ENCODE data around the gene KCNJ10.

KCNJ10 gene

GRCh38 chr1:159968901-159969300 is 101.1 kb downstream of the KCNJ10 start:
- TF ChIP-seq, protein P1, sequence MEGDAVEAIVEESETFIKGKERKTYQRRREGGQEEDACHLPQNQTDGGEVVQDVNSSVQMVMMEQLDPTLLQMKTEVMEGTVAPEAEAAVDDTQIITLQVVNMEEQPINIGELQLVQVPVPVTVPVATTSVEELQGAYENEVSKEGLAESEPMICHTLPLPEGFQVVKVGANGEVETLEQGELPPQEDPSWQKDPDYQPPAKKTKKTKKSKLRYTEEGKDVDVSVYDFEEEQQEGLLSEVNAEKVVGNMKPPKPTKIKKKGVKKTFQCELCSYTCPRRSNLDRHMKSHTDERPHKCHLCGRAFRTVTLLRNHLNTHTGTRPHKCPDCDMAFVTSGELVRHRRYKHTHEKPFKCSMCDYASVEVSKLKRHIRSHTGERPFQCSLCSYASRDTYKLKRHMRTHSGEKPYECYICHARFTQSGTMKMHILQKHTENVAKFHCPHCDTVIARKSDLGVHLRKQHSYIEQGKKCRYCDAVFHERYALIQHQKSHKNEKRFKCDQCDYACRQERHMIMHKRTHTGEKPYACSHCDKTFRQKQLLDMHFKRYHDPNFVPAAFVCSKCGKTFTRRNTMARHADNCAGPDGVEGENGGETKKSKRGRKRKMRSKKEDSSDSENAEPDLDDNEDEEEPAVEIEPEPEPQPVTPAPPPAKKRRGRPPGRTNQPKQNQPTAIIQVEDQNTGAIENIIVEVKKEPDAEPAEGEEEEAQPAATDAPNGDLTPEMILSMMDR (conservative IDR thresholded peaks at IDR 0.05; ENCODE audit: low read length) = no peak
- TF ChIP-seq EZH2phosphoT487 (IDR thresholded peaks at IDR 0.05; ENCODE audit: borderline replicate concordance) = no peak
- Histone ChIP-seq H3K4me1 (ENCODE audit: insufficient read depth, low read length, poor library complexity, severe bottlenecking) (no peaks in the 10 kb centered on the region), H2AFZ (ENCODE audit: low read length) (no peak overlapping the region), H3K79me2 (ENCODE audit: insufficient read depth, low read length) (no peaks in the 10 kb centered on the region), H3K4me2 (ENCODE audit: low read depth, low read length, poor library complexity, severe bottlenecking) (no peak overlapping the region), H3K9me2 (replicated peaks; ENCODE audit: low read depth, low read length) (no peaks in the 10 kb centered on the region), H3K4me3 (ENCODE audit: low read length, poor library complexity, severe bottlenecking) (no peak overlapping the region), H3K9me3 (ENCODE audit: insufficient read depth, low read depth, low read length) (no peaks in the 10 kb centered on the region), H3F3A (ENCODE audit: low read depth) (no peaks in the 10 kb centered on the region), H3K9ac (ENCODE audit: low read depth, low read length, poor library complexity, severe bottlenecking) (no peak overlapping the region), H3K27me3 (ENCODE audit: insufficient read depth, low read length, poor library complexity, severe bottlenecking) (peaks cover 10% of the 10 kb centered on the region), H4K20me1 (ENCODE audit: insufficient read depth, low read length, poor library complexity, severe bottlenecking) (no peaks in the 10 kb centered on the region), H3K36me3 (ENCODE audit: insufficient read depth, low read length) (no peaks in the 10 kb centered on the region)

DNA sequence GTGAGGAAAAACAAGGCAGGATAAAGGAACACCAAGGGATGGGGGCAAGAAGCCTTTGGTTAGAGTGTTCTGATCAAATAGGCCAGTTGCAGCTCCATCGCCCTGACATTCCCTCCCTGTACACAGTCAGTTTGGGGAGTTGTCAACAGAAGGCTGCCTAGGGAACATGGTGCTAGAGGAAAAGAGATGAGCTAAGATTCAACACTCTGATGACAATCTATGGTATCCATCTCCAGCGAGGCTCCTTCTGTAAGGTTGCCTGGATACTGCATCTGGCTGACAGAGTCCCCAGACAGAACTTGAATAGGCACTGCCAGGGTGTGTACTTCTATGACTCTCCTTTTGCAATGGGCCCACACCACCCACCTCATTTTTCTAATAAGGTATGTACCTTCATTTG is 104.7 kb downstream of the KCNJ10 start:
- H2AFZ ChIP-seq (ENCODE audit: low read length) = no peak overlapping the region
- no peaks in the 10 kb centered on the region for H3K36me3 ChIP-seq (ENCODE audit: insufficient read depth, low read length)
- no peak overlapping the region for H3K4me2 ChIP-seq (ENCODE audit: low read depth, low read length, poor library complexity, severe bottlenecking)
- no peak overlapping the region for H3K4me3 ChIP-seq (ENCODE audit: low read length, poor library complexity, severe bottlenecking)
- no peaks in the 10 kb centered on the region for H3K4me1 ChIP-seq (ENCODE audit: insufficient read depth, low read length, poor library complexity, severe bottlenecking)
- H3K9me3 ChIP-seq (ENCODE audit: insufficient read depth, low read depth, low read length) = no peaks in the 10 kb centered on the region
- H4K20me1 ChIP-seq (ENCODE audit: insufficient read depth, low read length, poor library complexity, severe bottlenecking) = no peaks in the 10 kb centered on the region
- peaks cover 10% of the 10 kb centered on the region for H3K27me3 ChIP-seq (ENCODE audit: insufficient read depth, low read length, poor library complexity, severe bottlenecking)
- H3K9ac ChIP-seq (ENCODE audit: low read depth, low read length, poor library complexity, severe bottlenecking) = no peak overlapping the region
- H3K79me2 ChIP-seq (ENCODE audit: insufficient read depth, low read length) = no peaks in the 10 kb centered on the region
- H3K9me2 ChIP-seq (replicated peaks; ENCODE audit: low read depth, low read length) = no peaks in the 10 kb centered on the region
- no peaks in the 10 kb centered on the region for H3F3A ChIP-seq (ENCODE audit: low read depth)
- TF ChIP-seq EZH2phosphoT487 (IDR thresholded peaks at IDR 0.05; ENCODE audit: borderline replicate concordance) = no peak
- TF ChIP-seq, protein P1 (conservative IDR thresholded peaks at IDR 0.05; ENCODE audit: low read length) = no peak

DNA sequence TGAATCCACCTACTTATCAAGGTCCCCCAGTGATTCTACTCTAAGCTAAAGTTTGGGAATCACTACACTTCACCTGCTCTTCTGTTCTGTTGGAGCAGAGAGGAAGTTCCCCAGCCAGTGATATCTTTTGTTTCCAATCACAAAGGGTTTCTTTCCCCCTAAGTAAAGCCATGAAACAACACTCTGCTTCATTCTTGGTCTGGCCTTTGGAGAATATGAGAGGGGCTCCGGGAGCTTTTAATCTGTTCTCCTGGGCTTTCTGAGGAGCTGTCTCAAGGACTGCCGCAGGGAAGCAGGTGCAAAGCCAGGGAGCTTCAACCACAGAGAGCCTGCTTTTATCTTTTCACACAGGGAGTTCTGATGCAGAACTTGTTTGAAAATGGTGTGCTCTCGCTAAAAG is 105.8 kb downstream of the KCNJ10 start:
- Histone ChIP-seq H3K9me2 (replicated peaks; ENCODE audit: low read depth, low read length) (no peaks in the 10 kb centered on the region), H3K4me1 (ENCODE audit: insufficient read depth, low read length, poor library complexity, severe bottlenecking) (no peaks in the 10 kb centered on the region), H3K9ac (ENCODE audit: low read depth, low read length, poor library complexity, severe bottlenecking) (no peak overlapping the region), H2AFZ (ENCODE audit: low read length) (no peak overlapping the region), H3F3A (ENCODE audit: low read depth) (no peaks in the 10 kb centered on the region), H3K36me3 (ENCODE audit: insufficient read depth, low read length) (no peaks in the 10 kb centered on the region), H3K79me2 (ENCODE audit: insufficient read depth, low read length) (no peaks in the 10 kb centered on the region), H4K20me1 (ENCODE audit: insufficient read depth, low read length, poor library complexity, severe bottlenecking) (no peaks in the 10 kb centered on the region), H3K4me2 (ENCODE audit: low read depth, low read length, poor library complexity, severe bottlenecking) (no peak overlapping the region), H3K9me3 (ENCODE audit: insufficient read depth, low read depth, low read length) (no peaks in the 10 kb centered on the region), H3K4me3 (ENCODE audit: low read length, poor library complexity, severe bottlenecking) (no peak overlapping the region), H3K27me3 (ENCODE audit: insufficient read depth, low read length, poor library complexity, severe bottlenecking) (peaks cover 10% of the 10 kb centered on the region)
- TF ChIP-seq, protein P1 (conservative IDR thresholded peaks at IDR 0.05; ENCODE audit: low read length) = no peak
- TF ChIP-seq EZH2phosphoT487 (IDR thresholded peaks at IDR 0.05; ENCODE audit: borderline replicate concordance) = no peak
